GM19240 (cell line): Measurements from ENCODE around the gene BRD7.
A peak's percentile ranks its signal among the peaks of the same experiment; 100 is the strongest.

ENCODE experiments used
- DNase-seq: peaks from one replicate; pipeline ENCODE4 v3.0.0; 2011; ENCODE audit warnings: low spot score; ENCODE audit not compliant: insufficient read length

BRD7 gene

DNA sequence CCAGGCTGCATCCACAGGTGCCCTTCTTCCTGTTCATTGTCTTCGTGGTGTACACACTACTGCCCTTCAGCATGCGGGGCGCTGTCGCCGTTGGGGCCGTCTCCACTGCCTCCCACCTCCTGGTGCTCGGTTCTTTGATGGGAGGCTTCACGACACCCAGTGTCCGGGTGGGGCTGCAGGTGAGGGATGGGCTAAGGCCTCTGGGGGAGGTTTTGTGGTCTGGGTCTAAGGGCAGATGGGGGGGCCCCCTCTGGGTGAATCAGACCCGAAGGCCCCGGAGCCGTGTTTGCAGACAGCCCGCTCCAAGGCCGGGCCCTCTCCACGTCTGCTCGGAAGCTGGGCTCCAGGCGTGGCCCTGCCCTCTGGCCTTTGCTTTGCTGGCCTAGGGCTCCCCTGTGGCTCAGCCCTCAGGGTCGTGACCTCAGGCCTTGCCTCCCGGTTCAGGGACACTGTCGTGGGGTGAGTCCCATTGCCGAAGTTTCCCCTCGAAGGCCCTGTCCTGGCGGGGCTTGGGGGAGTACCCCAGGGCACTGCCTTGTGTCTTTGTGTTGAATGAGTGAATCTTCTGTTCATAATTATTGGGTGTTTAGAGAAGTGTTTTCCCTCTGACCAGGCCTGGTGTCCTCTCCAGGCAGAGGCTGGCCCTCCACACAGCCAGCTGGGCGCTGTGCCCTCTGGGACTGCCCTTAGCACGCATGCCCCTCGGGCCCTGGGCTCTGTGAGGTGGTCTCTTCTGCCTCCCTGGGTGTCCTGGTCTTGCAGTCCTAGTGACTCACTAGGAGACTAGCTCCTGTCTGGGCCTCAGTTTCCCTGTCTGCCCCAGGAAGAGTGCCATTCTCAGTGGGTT lies 76.8 kb downstream of the BRD7 start:
- no peak for DNase-seq

DNA sequence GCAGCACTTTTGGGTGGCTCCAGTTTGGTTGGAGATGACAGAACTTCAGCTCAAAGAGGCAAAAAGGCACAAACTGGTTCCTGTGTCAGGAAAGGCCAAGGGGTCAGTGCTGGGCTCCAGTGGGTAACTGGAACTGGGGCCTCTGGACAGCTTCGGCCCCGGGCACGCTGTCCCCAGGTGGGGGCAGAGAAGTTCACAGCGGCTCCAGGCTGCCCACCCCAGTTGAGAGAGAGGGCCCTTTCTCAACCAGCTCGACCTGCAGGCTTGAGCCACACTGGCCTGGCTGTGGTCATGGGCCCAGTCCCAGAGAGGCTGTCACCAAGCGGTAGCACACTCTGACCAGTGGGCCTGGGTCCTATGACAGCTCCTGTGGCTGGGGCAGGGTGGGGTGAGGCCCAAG lies 77.9 kb downstream of the BRD7 start:
- DNase-seq: no peak

DNA sequence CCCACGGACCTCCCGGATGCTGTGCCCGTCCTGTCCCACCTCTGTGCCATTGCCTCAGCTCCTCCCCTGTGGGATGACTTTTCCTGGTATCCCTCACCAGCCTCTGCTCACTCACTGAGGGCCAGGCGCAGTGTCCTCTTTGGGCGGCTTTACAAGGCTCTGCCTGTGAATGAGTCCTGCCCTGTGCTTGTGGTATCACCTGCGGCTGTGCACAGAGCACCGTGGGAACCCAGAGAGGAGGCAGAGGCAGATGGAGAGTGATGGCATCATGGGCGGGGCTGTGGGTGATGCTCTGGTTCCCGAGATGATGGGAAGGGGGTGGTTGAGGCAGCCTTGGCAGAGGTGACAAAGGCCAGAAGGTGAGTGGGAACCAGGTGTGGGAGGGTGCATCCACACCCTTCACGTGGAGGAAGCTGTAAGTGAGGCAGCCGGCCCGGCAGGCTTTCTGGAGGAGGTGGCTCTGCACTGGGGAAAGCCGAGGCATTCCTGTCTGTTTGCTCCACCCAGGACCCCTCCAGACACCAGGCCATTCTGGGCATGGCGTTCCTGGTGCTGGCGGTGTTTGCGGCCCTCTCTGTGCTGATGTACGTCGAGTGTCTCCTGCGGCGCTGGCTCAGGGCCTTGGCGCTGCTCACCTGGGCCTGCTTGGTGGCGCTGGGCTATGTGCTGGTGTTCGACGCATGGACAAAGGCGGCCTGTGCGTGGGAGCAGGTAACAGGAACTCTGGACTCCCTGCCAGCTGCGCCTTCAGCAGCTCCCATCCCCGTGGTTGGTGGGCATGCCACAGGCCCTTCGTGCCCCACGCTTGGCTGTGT lies 78.6 kb downstream of the BRD7 start:
- no peak for DNase-seq

- no peak for DNase-seq
Measured at GRCh38 chr16:50288920-50289319, 79.9 kb downstream of the BRD7 start.

DNA sequence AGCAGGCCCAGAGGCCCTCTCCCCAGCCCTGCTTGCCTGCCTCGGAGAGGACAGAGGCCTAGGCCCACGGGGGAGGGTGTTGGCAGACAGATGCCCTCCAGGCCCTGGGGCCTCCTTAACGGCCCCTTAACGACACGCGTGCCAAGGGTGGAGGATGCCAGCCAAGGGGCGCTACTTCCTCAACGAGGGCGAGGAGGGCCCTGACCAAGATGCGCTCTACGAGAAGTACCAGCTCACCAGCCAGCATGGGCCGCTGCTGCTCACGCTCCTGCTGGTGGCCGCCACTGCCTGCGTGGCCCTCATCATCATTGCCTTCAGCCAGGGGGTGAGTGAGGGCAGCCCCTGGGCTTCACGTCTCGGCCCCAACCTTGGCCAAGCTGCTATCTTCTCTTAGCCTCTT lies 80.8 kb downstream of the BRD7 start:
- no peak for DNase-seq

- DNase-seq: no peak
Measured at GRCh38 chr16:50286681-50287080, 82.1 kb downstream of the BRD7 start.

GRCh38 chr16:50285406-50286003 lies 83.3 kb downstream of the BRD7 start:
- no peak for DNase-seq

- no peak for DNase-seq
Measured at GRCh38 chr16:50284131-50284911, 84.5 kb downstream of the BRD7 start.

- no peak for DNase-seq
Measured at GRCh38 chr16:50282955-50283631, 85.7 kb downstream of the BRD7 start.

- DNase-seq: peak; percentile 79
Measured at GRCh38 chr16:50282010-50282538, 86.7 kb downstream of the BRD7 start.

- DNase-seq: no peak
Measured at GRCh38 chr16:50281391-50282009, 87.3 kb downstream of the BRD7 start.

GRCh38 chr16:50280932-50281331 lies 87.9 kb downstream of the BRD7 start:
- DNase-seq: no peak

- no peak for DNase-seq
Measured at GRCh38 chr16:50279504-50279865, 89.3 kb downstream of the BRD7 start.

DNA sequence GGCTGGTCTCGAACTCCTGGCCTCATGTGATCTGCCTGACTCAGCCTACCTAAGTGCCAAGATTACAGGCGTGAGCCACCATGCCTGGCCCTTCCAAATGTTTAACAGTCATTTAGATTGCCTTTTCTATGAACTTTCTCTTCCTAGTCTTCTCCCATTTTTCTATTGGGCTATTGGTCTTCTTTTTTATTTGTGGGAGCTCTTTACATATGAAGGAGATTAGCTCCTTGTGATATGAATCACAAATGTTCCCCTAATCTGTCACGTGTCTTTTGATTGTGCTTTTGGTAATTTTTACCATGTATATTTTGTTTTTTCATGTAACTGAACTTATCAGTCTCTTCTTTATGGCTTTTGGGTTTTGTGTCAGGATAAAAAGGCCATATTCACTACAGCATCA lies 90.5 kb downstream of the BRD7 start:
- DNase-seq: no peak

GRCh38 chr16:50276801-50277555 lies 91.8 kb downstream of the BRD7 start:
- DNase-seq: no peak

GRCh38 chr16:50276326-50276640 lies 92.5 kb downstream of the BRD7 start:
- DNase-seq: no peak

GRCh38 chr16:50275428-50276325 lies 93.1 kb downstream of the BRD7 start:
- DNase-seq: no peak

- DNase-seq: no peak
Measured at GRCh38 chr16:50275098-50275415, 93.7 kb downstream of the BRD7 start.
